SK-N-SH treated with all-trans-retinoic acid at 6 μM for 48 hours (cell line): Measurements from ENCODE around the gene PPM1K.

Source experiments
- ATAC-seq: fragments of 200-7000 bp; cut with Tn5 transposase; 3 replicates; pipeline ENCODE4 v1.9.1; 2020; ENCODE audit warnings: mild to moderate bottlenecking, moderate library complexity
- ARNTL ChIP-seq: fragments of 450-650 bp; formaldehyde crosslinking; IDR thresholded peaks from 2 replicates; pipeline ENCODE4 v1.5.0; 2020; ENCODE audit warnings: low read depth, mild to moderate bottlenecking, moderate library complexity, borderline replicate concordance
- CSDC2 ChIP-seq: fragments of 250-450 bp; sonication (Bioruptor Pico); IDR thresholded peaks from 2 replicates; pipeline ENCODE4 v1.5.0; 2020; ENCODE audit warnings: mild to moderate bottlenecking, moderate library complexity
- ESRRG ChIP-seq: fragments of 250-450 bp; sonication (Bioruptor Pico); IDR thresholded peaks from 2 replicates; pipeline ENCODE4 v1.6.1; 2021; ENCODE audit warnings: mild to moderate bottlenecking
- GLIS3 ChIP-seq: fragments of 250-450 bp; sonication (Bioruptor Pico); IDR thresholded peaks from 2 replicates; pipeline ENCODE4 v1.5.0; 2020; ENCODE audit warnings: mild to moderate bottlenecking, moderate library complexity
- OSR1 ChIP-seq: fragments of 250-450 bp; sonication (Bioruptor Pico); IDR thresholded peaks from 2 replicates; pipeline ENCODE4 v1.8.0; 2022; ENCODE audit warnings: moderate library complexity, mild to moderate bottlenecking, inconsistent platforms
- PPARA ChIP-seq: fragments of 250-450 bp; sonication (Bioruptor Pico); IDR thresholded peaks from 2 replicates; pipeline ENCODE4 v1.5.0; 2020; ENCODE audit warnings: mild to moderate bottlenecking, borderline replicate concordance
- RARB ChIP-seq: fragments of 250-450 bp; sonication (Bioruptor Pico); IDR thresholded peaks from 2 replicates; pipeline ENCODE4 v1.8.0; 2021; ENCODE audit warnings: mild to moderate bottlenecking, moderate library complexity
- SNAI2 ChIP-seq: fragments of 250-450 bp; sonication (Bioruptor Pico); IDR thresholded peaks from 2 replicates; pipeline ENCODE4 v1.5.0; 2020; ENCODE audit warnings: mild to moderate bottlenecking, moderate library complexity
- TCF4 ChIP-seq: fragments of 250-450 bp; sonication (Bioruptor Pico); IDR thresholded peaks from 2 replicates; pipeline ENCODE4 v1.8.0; 2021; ENCODE audit warnings: mild to moderate bottlenecking, moderate library complexity, borderline replicate concordance
- TOX ChIP-seq: fragments of 250-450 bp; sonication (Bioruptor Pico); IDR thresholded peaks from 2 replicates; pipeline ENCODE4 v1.8.0; 2021; ENCODE audit warnings: mild to moderate bottlenecking, moderate library complexity, borderline replicate concordance
- TSHZ2 ChIP-seq: fragments of 250-450 bp; sonication (Bioruptor Pico); IDR thresholded peaks from 2 replicates; pipeline ENCODE4 v1.5.0; 2020; ENCODE audit warnings: mild to moderate bottlenecking, moderate library complexity
- ZC3H10 ChIP-seq: fragments of 250-450 bp; sonication (Bioruptor Pico); IDR thresholded peaks from 2 replicates; pipeline ENCODE4 v1.5.1; 2021; ENCODE audit warnings: mild to moderate bottlenecking, moderate library complexity
- ZFP3 ChIP-seq: fragments of 250-450 bp; sonication (Bioruptor Pico); IDR thresholded peaks from 2 replicates; pipeline ENCODE4 v1.5.0; 2020; ENCODE audit warnings: mild to moderate bottlenecking, moderate library complexity
- ZFP30 ChIP-seq: fragments of 450-650 bp; formaldehyde crosslinking; IDR thresholded peaks from 2 replicates; pipeline ENCODE4 v1.5.0; 2022; ENCODE audit warnings: mild to moderate bottlenecking, moderate library complexity
- ZNF565 ChIP-seq: fragments of 450-650 bp; formaldehyde crosslinking; conservative IDR thresholded peaks from 2 replicates; pipeline ENCODE4 v1.5.0; 2020; ENCODE audit warnings: low read depth, mild to moderate bottlenecking, moderate library complexity
- TF ChIP-seq, protein P1 (sequence below): fragments of 250-450 bp; sonication (Bioruptor Pico); IDR thresholded peaks from 2 replicates; pipeline ENCODE4 v1.5.1; 2021; ENCODE audit warnings: mild to moderate bottlenecking, moderate library complexity
- TF ChIP-seq, protein P2 (sequence below): fragments of 250-450 bp; sonication (Bioruptor Pico); IDR thresholded peaks from 2 replicates; pipeline ENCODE4 v1.5.1; 2020; ENCODE audit warnings: low read depth, mild to moderate bottlenecking, moderate library complexity

The PPM1K gene

GRCh38 chr4:88297725-88298454, 13.5 kb upstream of the PPM1K start:
- ATAC-seq, result no peak
- TF ChIP-seq ZFP30 (CRISPR knock-in tag), result no peak
- TF ChIP-seq TSHZ2 (CRISPR knock-in tag), result no peak
- no peak for TF ChIP-seq TOX (CRISPR knock-in tag)
- TF ChIP-seq CSDC2 (CRISPR knock-in tag), result no peak
- TF ChIP-seq OSR1 (CRISPR knock-in tag), result no peak
- no peak for TF ChIP-seq TCF4 (CRISPR knock-in tag)
- TF ChIP-seq ZFP3, result no peak

DNA sequence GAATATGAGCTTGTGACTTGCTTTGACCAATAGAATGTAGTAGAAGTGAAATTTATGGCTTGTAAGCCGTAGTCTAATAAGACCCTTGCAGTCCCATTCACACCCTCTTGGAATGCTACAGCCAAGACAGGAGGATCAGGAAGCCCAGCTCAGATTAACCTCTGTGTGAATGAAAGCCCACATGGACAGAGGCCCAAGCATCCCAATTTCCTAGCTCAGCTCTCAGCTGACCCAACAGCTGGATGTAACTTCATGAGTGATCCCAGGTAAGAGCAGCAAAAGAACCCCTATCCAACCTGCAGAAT, 12.8 kb upstream of the PPM1K start:
- ATAC-seq, result no peak
- no peak for TF ChIP-seq RARB (CRISPR knock-in tag)
- TF ChIP-seq ZFP30 (CRISPR knock-in tag), result no peak
- no peak for TF ChIP-seq ESRRG (CRISPR knock-in tag)

- no peak for TF ChIP-seq TOX (CRISPR knock-in tag)
- no peak for TF ChIP-seq OSR1 (CRISPR knock-in tag)
Measured at GRCh38 chr4:88296413-88297211, 12.3 kb upstream of the PPM1K start.

GRCh38 chr4:88295656-88296055, 11.3 kb upstream of the PPM1K start:
- no peak for ATAC-seq
- TF ChIP-seq, protein P1, sequence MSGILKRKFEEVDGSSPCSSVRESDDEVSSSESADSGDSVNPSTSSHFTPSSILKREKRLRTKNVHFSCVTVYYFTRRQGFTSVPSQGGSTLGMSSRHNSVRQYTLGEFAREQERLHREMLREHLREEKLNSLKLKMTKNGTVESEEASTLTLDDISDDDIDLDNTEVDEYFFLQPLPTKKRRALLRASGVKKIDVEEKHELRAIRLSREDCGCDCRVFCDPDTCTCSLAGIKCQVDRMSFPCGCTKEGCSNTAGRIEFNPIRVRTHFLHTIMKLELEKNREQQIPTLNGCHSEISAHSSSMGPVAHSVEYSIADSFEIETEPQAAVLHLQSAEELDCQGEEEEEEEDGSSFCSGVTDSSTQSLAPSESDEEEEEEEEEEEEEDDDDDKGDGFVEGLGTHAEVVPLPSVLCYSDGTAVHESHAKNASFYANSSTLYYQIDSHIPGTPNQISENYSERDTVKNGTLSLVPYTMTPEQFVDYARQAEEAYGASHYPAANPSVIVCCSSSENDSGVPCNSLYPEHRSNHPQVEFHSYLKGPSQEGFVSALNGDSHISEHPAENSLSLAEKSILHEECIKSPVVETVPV (CRISPR knock-in tag), result no peak
- no peak for TF ChIP-seq ZFP30 (CRISPR knock-in tag)
- no peak for TF ChIP-seq ZNF565 (CRISPR knock-in tag)
- TF ChIP-seq OSR1 (CRISPR knock-in tag), result no peak
- TF ChIP-seq, protein P2, sequence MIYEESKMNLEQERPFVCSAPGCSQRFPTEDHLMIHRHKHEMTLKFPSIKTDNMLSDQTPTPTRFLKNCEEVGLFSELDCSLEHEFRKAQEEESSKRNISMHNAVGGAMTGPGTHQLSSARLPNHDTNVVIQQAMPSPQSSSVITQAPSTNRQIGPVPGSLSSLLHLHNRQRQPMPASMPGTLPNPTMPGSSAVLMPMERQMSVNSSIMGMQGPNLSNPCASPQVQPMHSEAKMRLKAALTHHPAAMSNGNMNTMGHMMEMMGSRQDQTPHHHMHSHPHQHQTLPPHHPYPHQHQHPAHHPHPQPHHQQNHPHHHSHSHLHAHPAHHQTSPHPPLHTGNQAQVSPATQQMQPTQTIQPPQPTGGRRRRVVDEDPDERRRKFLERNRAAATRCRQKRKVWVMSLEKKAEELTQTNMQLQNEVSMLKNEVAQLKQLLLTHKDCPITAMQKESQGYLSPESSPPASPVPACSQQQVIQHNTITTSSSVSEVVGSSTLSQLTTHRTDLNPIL, result no peak
- no peak for TF ChIP-seq GLIS3 (CRISPR knock-in tag)
- no peak for TF ChIP-seq ESRRG (CRISPR knock-in tag)
- no peak for TF ChIP-seq ARNTL
- no peak for TF ChIP-seq ZFP3
- no peak for TF ChIP-seq PPARA (CRISPR knock-in tag)
- no peak for TF ChIP-seq SNAI2 (CRISPR knock-in tag)
- TF ChIP-seq TSHZ2 (CRISPR knock-in tag), result no peak
- no peak for TF ChIP-seq ZC3H10

More at GRCh38 chr4:88296413-88297211, 12.3 kb upstream of the PPM1K start:
- no peak for ATAC-seq
